HEK293 (cell line): ENCODE measurements around the gene RASGRP1.

Source experiments
- CTCF ChIA-PET: fragments of 350-600 bp; formaldehyde crosslinking; extraction: SDS; loops from one replicate; lab custom pipeline; 2021; ENCODE audit warnings: antibody characterized with exemption; lab: Yijun Ruan, JAX
- POLR2A ChIA-PET: fragments of 300-600 bp; formaldehyde crosslinking; extraction: SDS; loops from one replicate; lab custom pipeline; 2020; ENCODE audit warnings: antibody characterized with exemption, inconsistent platforms; lab: Yijun Ruan, JAX
- H3K27ac ChIP-seq: fragments of 200-500 bp; sonication (Bioruptor generic); 2 replicates; pipeline ENCODE4 v1.5.1; 2014; ENCODE audit warnings: low read depth, low read length, control low read depth, inconsistent platforms; ENCODE audit errors: extremely low read depth
- H3K36me3 ChIP-seq, 2 experiments: fragments of 200-500 bp in 1 of 2; sonication (Bioruptor generic) in 1 of 2; 1 replicate in 1 of 2; 2 replicates in 1 of 2; pipeline ENCODE4 v1.5.1; 2014 to 2017; ENCODE audit warnings: inconsistent platforms in 2 of 2, low read length in 2 of 2; ENCODE audit not compliant: control insufficient read depth in 2 of 2, insufficient read depth in 1 of 2
- H3K4me1 ChIP-seq: fragments of 200-500 bp; sonication (Bioruptor generic); 2 replicates; pipeline ENCODE4 v1.5.1; 2014; ENCODE audit warnings: mild to moderate bottlenecking, low read length, inconsistent platforms; ENCODE audit not compliant: control insufficient read depth, insufficient read depth
- H3K4me3 ChIP-seq: 2 replicates; pipeline ENCODE4 v1.5.1; 2011; ENCODE audit warnings: low read depth, mild to moderate bottlenecking, control low read depth, low read length, moderate library complexity
- H3K9me3 ChIP-seq: fragments of 200-500 bp; sonication (Bioruptor generic); 2 replicates; pipeline ENCODE4 v1.5.1; 2014; ENCODE audit warnings: low read depth, low read length, inconsistent platforms; ENCODE audit not compliant: control insufficient read depth, insufficient read depth
- ELK4 ChIP-seq: IDR thresholded peaks from 2 replicates; pipeline ENCODE4 v1.6.1; 2011; ENCODE audit warnings: mild to moderate bottlenecking, low read depth, low read length, borderline replicate concordance
- GLI4 ChIP-seq: fragments of 450-650 bp; formaldehyde crosslinking; IDR thresholded peaks from 2 replicates; pipeline ENCODE4 v1.5.1; 2016; ENCODE audit warnings: missing biosample characterization, missing genetic modification characterization
- KLF9 ChIP-seq: fragments of 450-650 bp; formaldehyde crosslinking; IDR thresholded peaks from 2 replicates; pipeline ENCODE4 v1.5.1; 2016; ENCODE audit warnings: missing biosample characterization, missing genetic modification characterization, low read depth
- OVOL3 ChIP-seq: fragments of 450-650 bp; formaldehyde crosslinking; IDR thresholded peaks from 2 replicates; pipeline ENCODE4 v1.5.1; 2016; ENCODE audit warnings: missing biosample characterization, missing genetic modification characterization
- PRDM1 ChIP-seq: fragments of 450-650 bp; formaldehyde crosslinking; IDR thresholded peaks from 2 replicates; pipeline ENCODE4; 2016; ENCODE audit warnings: missing biosample characterization, missing genetic modification characterization
- SALL2 ChIP-seq: fragments of 450-650 bp; formaldehyde crosslinking; IDR thresholded peaks from 2 replicates; pipeline ENCODE4 v1.5.0; 2017; ENCODE audit warnings: missing biosample characterization, mild to moderate bottlenecking, missing genetic modification characterization, borderline replicate concordance
- ZBTB8A ChIP-seq: fragments of 450-650 bp; formaldehyde crosslinking; IDR thresholded peaks from 2 replicates; pipeline ENCODE4 v1.5.1; 2016; ENCODE audit warnings: missing biosample characterization, missing genetic modification characterization
- ZNF148 ChIP-seq: fragments of 450-650 bp; formaldehyde crosslinking; IDR thresholded peaks from 2 replicates; pipeline ENCODE4 v1.5.0; 2017; ENCODE audit warnings: missing biosample characterization, missing genetic modification characterization, borderline replicate concordance
- ZNF155 ChIP-seq: fragments of 450-650 bp; formaldehyde crosslinking; IDR thresholded peaks from 2 replicates; pipeline ENCODE4 v1.5.1; 2016; ENCODE audit warnings: missing biosample characterization, missing genetic modification characterization

Gene RASGRP1

GRCh38 chr15:38518084-38518483 is 46.5 kb downstream of the RASGRP1 start:
- no peak overlapping the region for H3K4me3 ChIP-seq
- no peaks in the 10 kb centered on the region for H3K36me3 ChIP-seq
- no peak for TF ChIP-seq GLI4 (tag by site-specific recombination)
- CTCF ChIA-PET, result interaction anchor here (0.7 kb wide), 1 partner anchor 173 kb away, joined by 3 read pairs; no protein-coding TSS in a partner anchor
- H3K4me1 ChIP-seq, result no peaks in the 10 kb centered on the region
- H3K27ac ChIP-seq, result no peak overlapping the region
- no peaks in the 10 kb centered on the region for H3K9me3 ChIP-seq
- POLR2A ChIA-PET, result no interaction called here

GRCh38 chr15:38517312-38517975 is 47.2 kb downstream of the RASGRP1 start:
- no peaks in the 10 kb centered on the region for H3K9me3 ChIP-seq
- no peak overlapping the region for H3K27ac ChIP-seq
- TF ChIP-seq PRDM1 (tag by site-specific recombination), result no peak
- POLR2A ChIA-PET, result no interaction called here
- H3K4me3 ChIP-seq, result no peak overlapping the region
- CTCF ChIA-PET, result interaction anchor here (1.2 to 1.3 kb wide), 3 partner anchors 47 to 182 kb away, joined by 4 read pairs; partner anchors contain the start of gene RASGRP1
- H3K4me1 ChIP-seq, result no peaks in the 10 kb centered on the region
- no peaks in the 10 kb centered on the region for H3K36me3 ChIP-seq

DNA sequence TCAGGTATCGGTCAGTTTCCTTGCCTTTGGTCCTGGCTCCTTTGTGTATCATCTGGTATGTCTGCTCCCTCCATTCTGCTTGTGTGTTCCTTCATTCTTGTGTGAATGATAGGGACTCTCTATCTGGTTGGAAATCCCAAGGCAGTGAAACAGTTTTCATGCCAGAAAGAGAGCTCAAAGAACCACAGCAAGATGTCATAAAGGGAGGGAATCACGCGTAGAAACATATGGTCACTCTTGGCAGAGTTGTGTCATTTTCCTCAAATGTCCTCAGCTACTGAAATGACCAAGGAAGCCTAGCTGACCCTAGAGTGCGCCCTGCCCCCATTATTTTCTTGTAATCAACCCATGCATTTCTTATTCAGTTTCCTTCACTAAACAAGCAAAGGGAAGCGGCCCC is 48.0 kb downstream of the RASGRP1 start:
- CTCF ChIA-PET, result interaction anchor here (1.2 to 1.3 kb wide), 3 partner anchors 47 to 183 kb away, joined by 4 read pairs; partner anchors contain the start of gene RASGRP1
- POLR2A ChIA-PET, result no interaction called here

GRCh38 chr15:38514601-38515000 is 50.0 kb downstream of the RASGRP1 start:
- Histone ChIP-seq H3K36me3 (no peaks in the 10 kb centered on the region), H3K27ac (no peak overlapping the region), H3K9me3 (no peaks in the 10 kb centered on the region), H3K4me1 (no peaks in the 10 kb centered on the region), H3K4me3 (no peak overlapping the region)
- POLR2A ChIA-PET, result no interaction called here
- CTCF ChIA-PET, result interaction anchor here (0.8 kb wide), 1 partner anchor 176 kb away, joined by 3 read pairs; no protein-coding TSS in a partner anchor
- TF ChIP-seq ZBTB8A (tag by site-specific recombination), result no peak
- TF ChIP-seq ELK4, result no peak

More for the DNA sequence above, 48.0 kb downstream of the RASGRP1 start:
- H3K36me3 ChIP-seq, result no peaks in the 10 kb centered on the region
- H3K4me1 ChIP-seq, result no peaks in the 10 kb centered on the region
- H3K27ac ChIP-seq, result no peak overlapping the region
- H3K4me3 ChIP-seq, result no peak overlapping the region
- TF ChIP-seq KLF9 (tag by site-specific recombination) (no peak), GLI4 (tag by site-specific recombination) (no peak)
- no peaks in the 10 kb centered on the region for H3K9me3 ChIP-seq

DNA sequence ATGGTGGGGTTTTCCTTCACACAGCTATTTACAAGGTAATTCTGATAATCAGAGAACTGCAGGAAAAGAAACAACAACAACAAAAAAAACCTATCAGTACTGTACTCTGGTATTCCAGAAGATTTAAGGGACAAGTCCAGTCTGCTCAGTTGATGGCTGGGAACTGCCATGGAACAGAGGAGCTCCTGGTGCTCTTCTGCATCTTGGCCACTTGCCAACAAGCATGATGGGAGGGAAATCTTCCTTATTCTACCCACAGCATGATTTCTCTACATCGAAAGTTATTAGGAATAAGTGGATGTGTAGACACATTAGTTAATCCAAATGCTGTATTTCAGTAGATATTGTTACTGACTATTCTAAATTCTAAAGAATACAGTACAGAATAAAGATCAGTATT is 51.7 kb downstream of the RASGRP1 start:
- TF ChIP-seq OVOL3 (tag by site-specific recombination) (no peak), SALL2 (tag by site-specific recombination) (no peak), ZNF155 (tag by site-specific recombination) (no peak), ZNF148 (tag by site-specific recombination) (no peak)
- H3K9me3 ChIP-seq, result no peaks in the 10 kb centered on the region
- no peaks in the 10 kb centered on the region for H3K4me1 ChIP-seq
- POLR2A ChIA-PET, result no interaction called here
- H3K36me3 ChIP-seq, result no peaks in the 10 kb centered on the region
- H3K27ac ChIP-seq, result no peak overlapping the region
- CTCF ChIA-PET, result interaction anchor here (1.0 kb wide), 1 partner anchor 178 kb away, joined by 4 read pairs; no protein-coding TSS in a partner anchor
- no peak overlapping the region for H3K4me3 ChIP-seq
